Immature natural killer cell (primary cell): ENCODE data around the gene IL18. TPM values are rescaled to one million over a fixed set of nuclear protein-coding genes. Genes with fewer than 3 reads are reported as not detected.
"Not testable (repeated sequence)": the region's sequence is repeated elsewhere in the genome, so short reads cannot be mapped to it uniquely, and the experiment has no call there.

Experiments
- DNase-seq, 3 donors: peaks; one replicate each; pipeline ENCODE4 v3.0.0; 2022; ENCODE audit warnings: mixed read lengths in 1 of 3
- H3K27ac Mint-ChIP-seq, 6 donors: one replicate each; pipeline ENCODE4 v1.8.0; 2020; ENCODE audit warnings: mixed read lengths in 6 of 6, mild to moderate bottlenecking in 5 of 6, inconsistent platforms in 4 of 6, moderate library complexity in 3 of 6
- H3K27me3 Mint-ChIP-seq, 3 donors: one replicate each; pipeline ENCODE4 v1.8.0; 2020 to 2021; ENCODE audit warnings: low read depth in 3 of 3, mild to moderate bottlenecking in 3 of 3, mixed read lengths in 3 of 3, moderate library complexity in 3 of 3, inconsistent platforms in 1 of 3
- H3K36me3 Mint-ChIP-seq, 3 donors: one replicate each; pipeline ENCODE4 v1.8.0; 2020; ENCODE audit warnings: mixed read lengths in 3 of 3, inconsistent platforms in 2 of 3, mild to moderate bottlenecking in 2 of 3
- H3K4me1 Mint-ChIP-seq, 2 donors: one replicate each; pipeline ENCODE4 v1.8.0; 2020; ENCODE audit warnings: inconsistent platforms in 2 of 2, mild to moderate bottlenecking in 2 of 2, mixed read lengths in 2 of 2, moderate library complexity in 1 of 2
- H3K4me3 Mint-ChIP-seq, 5 donors: one replicate each; pipeline ENCODE4 v1.8.0; 2020; ENCODE audit warnings: mild to moderate bottlenecking in 5 of 5, mixed read lengths in 5 of 5, inconsistent platforms in 3 of 5, moderate library complexity in 3 of 5
- H3K9me3 Mint-ChIP-seq, 6 donors: one replicate each; pipeline ENCODE4 v1.8.0; 2020; ENCODE audit warnings: mild to moderate bottlenecking in 6 of 6, mixed read lengths in 6 of 6, inconsistent platforms in 4 of 6, moderate library complexity in 3 of 6
- polyA plus RNA-seq, 3 donors: library from polyadenylated mRNA; unstranded; fragments of 300-500 nt; fragmentation: Illumina TruSeq; gene quantifications; one replicate each; pipeline ENCODE4 v1.2.3, GENCODE V29; 2021

IL18 gene
- polyA plus RNA-seq, 3 donors from 2014 or later, result 6.8 to 20.4 (median 11.2) TPM

GRCh38 chr11:112162761-112163546, 940 bp downstream of the IL18 start:
- H3K4me1 Mint-ChIP-seq, result peaks cover 28 to 65% of the 10 kb centered on the region in 2 donors
- H3K27ac Mint-ChIP-seq, result peak overlapping the region in 3 of 6 donors; percentile 19 to 72 (median 33)
- DNase-seq, result no peak
- H3K27me3 Mint-ChIP-seq, result peaks cover 0 to 7% (median 4%) of the 10 kb centered on the region in 3 donors
- peaks cover 0 to 15% (median 5%) of the 10 kb centered on the region in 3 donors for H3K36me3 Mint-ChIP-seq
- no peaks in the 10 kb centered on the region for H3K9me3 Mint-ChIP-seq
- H3K4me3 Mint-ChIP-seq, result peak overlapping the region; percentile 36 to 91 (median 69)

GRCh38 chr11:112162200-112162599, 1.7 kb downstream of the IL18 start:
- Mint-ChIP-seq H3K4me1 (peaks cover 28 to 65% of the 10 kb centered on the region in 2 donors), H3K27ac (peak overlapping the region in 1 of 6 donors; percentile 39), H3K4me3 (peak overlapping the region in 3 of 5 donors; percentile 31 to 89 (median 49)), H3K36me3 (peaks cover 0 to 18% (median 8%) of the 10 kb centered on the region in 3 donors)
- H3K9me3 Mint-ChIP-seq, DNase-seq, H3K27me3 Mint-ChIP-seq: not testable (repeated sequence)

- DNase-seq, result no peak
- Mint-ChIP-seq H3K27me3 (peaks cover 0 to 7% (median 4%) of the 10 kb centered on the region in 3 donors), H3K4me3 (no peak overlapping the region), H3K4me1 (peaks cover 28 to 65% of the 10 kb centered on the region in 2 donors), H3K27ac (peak overlapping the region in 2 of 6 donors; percentile 6 to 8), H3K36me3 (peaks cover 0 to 18% (median 8%) of the 10 kb centered on the region in 3 donors), H3K9me3 (no peaks in the 10 kb centered on the region)
Measured at GRCh38 chr11:112161012-112161411, 2.9 kb downstream of the IL18 start.

GRCh38 chr11:112160091-112160848, 3.6 kb downstream of the IL18 start:
- no peak overlapping the region for H3K4me3 Mint-ChIP-seq
- H3K27ac Mint-ChIP-seq, result peak overlapping the region in 1 of 6 donors; percentile 8
- no peaks in the 10 kb centered on the region for H3K9me3 Mint-ChIP-seq
- no peak for DNase-seq
- H3K36me3 Mint-ChIP-seq, result peaks cover 0 to 22% (median 8%) of the 10 kb centered on the region in 3 donors
- peaks cover 27 to 62% of the 10 kb centered on the region in 2 donors for H3K4me1 Mint-ChIP-seq
- peaks cover 0 to 7% (median 4%) of the 10 kb centered on the region in 3 donors for H3K27me3 Mint-ChIP-seq

- peaks cover 0 to 7% (median 4%) of the 10 kb centered on the region in 3 donors for H3K27me3 Mint-ChIP-seq
- peaks cover 22 to 53% of the 10 kb centered on the region in 2 donors for H3K4me1 Mint-ChIP-seq
- peaks cover 0 to 22% (median 8%) of the 10 kb centered on the region in 3 donors for H3K36me3 Mint-ChIP-seq
- H3K27ac Mint-ChIP-seq, result peak overlapping the region in 4 of 6 donors; percentile 6 to 47 (median 30)
- H3K4me3 Mint-ChIP-seq, result peak overlapping the region in 2 of 5 donors; percentile 8 to 16
- no peaks in the 10 kb centered on the region for H3K9me3 Mint-ChIP-seq
- no peak for DNase-seq
Measured at GRCh38 chr11:112159098-112160065, 4.5 kb downstream of the IL18 start.

GRCh38 chr11:112156956-112157766, 6.7 kb downstream of the IL18 start:
- peaks cover 10 to 31% of the 10 kb centered on the region in 2 donors for H3K4me1 Mint-ChIP-seq
- DNase-seq, result no peak
- H3K27ac Mint-ChIP-seq, result no peak overlapping the region
- peaks cover 0 to 4% (median 0%) of the 10 kb centered on the region in 3 donors for H3K27me3 Mint-ChIP-seq
- peaks cover 0 to 21% (median 12%) of the 10 kb centered on the region in 3 donors for H3K36me3 Mint-ChIP-seq
- no peak overlapping the region for H3K4me3 Mint-ChIP-seq
- no peaks in the 10 kb centered on the region for H3K9me3 Mint-ChIP-seq

GRCh38 chr11:112156153-112156955, 7.5 kb downstream of the IL18 start:
- no peak overlapping the region for H3K27ac Mint-ChIP-seq
- DNase-seq, result no peak
- H3K27me3 Mint-ChIP-seq, result peaks cover 0 to 4% (median 0%) of the 10 kb centered on the region in 3 donors
- peaks cover 7 to 26% of the 10 kb centered on the region in 2 donors for H3K4me1 Mint-ChIP-seq
- no peak overlapping the region for H3K4me3 Mint-ChIP-seq
- H3K9me3 Mint-ChIP-seq, result no peaks in the 10 kb centered on the region
- H3K36me3 Mint-ChIP-seq, result peaks cover 0 to 18% (median 12%) of the 10 kb centered on the region in 3 donors

- Mint-ChIP-seq H3K4me1 (no peaks in the 10 kb centered on the region), H3K4me3 (no peak overlapping the region), H3K27me3 (peaks cover 0 to 4% (median 3%) of the 10 kb centered on the region in 3 donors), H3K27ac (no peak overlapping the region), H3K9me3 (no peaks in the 10 kb centered on the region), H3K36me3 (peaks cover 0 to 12% (median 2%) of the 10 kb centered on the region in 3 donors)
- DNase-seq, result no peak
Measured at GRCh38 chr11:112150517-112150916, 13.4 kb downstream of the IL18 start.

- H3K4me1 Mint-ChIP-seq, result no peaks in the 10 kb centered on the region
- no peak for DNase-seq
- H3K4me3 Mint-ChIP-seq, result no peak overlapping the region
- H3K27ac Mint-ChIP-seq, result no peak overlapping the region
- H3K36me3 Mint-ChIP-seq, result peaks cover 13 to 25% (median 15%) of the 10 kb centered on the region in 3 donors
- peaks cover 0 to 8% (median 3%) of the 10 kb centered on the region in 6 donors for H3K9me3 Mint-ChIP-seq
- H3K27me3 Mint-ChIP-seq, result peaks cover 0 to 3% (median 0%) of the 10 kb centered on the region in 3 donors
Measured at GRCh38 chr11:112143597-112143996, 20.3 kb downstream of the IL18 start.

GRCh38 chr11:112134473-112134872, 29.4 kb downstream of the IL18 start:
- Mint-ChIP-seq H3K27me3 (peaks cover 0 to 2% (median 0%) of the 10 kb centered on the region in 3 donors), H3K9me3 (peaks cover 0 to 2% (median 0%) of the 10 kb centered on the region in 6 donors), H3K27ac (no peak overlapping the region), H3K4me3 (no peak overlapping the region), H3K36me3 (no peaks in the 10 kb centered on the region), H3K4me1 (peaks cover 17 to 23% of the 10 kb centered on the region in 2 donors)
- no peak for DNase-seq

GRCh38 chr11:112132737-112133136, 31.2 kb downstream of the IL18 start:
- H3K27me3 Mint-ChIP-seq, result peaks cover 0 to 2% (median 1%) of the 10 kb centered on the region in 3 donors
- peak overlapping the region in 3 of 5 donors; percentile 15 to 59 (median 33) for H3K4me3 Mint-ChIP-seq
- H3K4me1 Mint-ChIP-seq, result peaks cover 17 to 23% of the 10 kb centered on the region in 2 donors
- H3K9me3 Mint-ChIP-seq, result peaks cover 0 to 2% (median 0%) of the 10 kb centered on the region in 6 donors
- H3K27ac Mint-ChIP-seq, result peak overlapping the region in 3 of 6 donors; percentile 6 to 31 (median 22)
- H3K36me3 Mint-ChIP-seq, result peaks cover 0 to 5% (median 0%) of the 10 kb centered on the region in 3 donors
- peak; percentile 13 to 20 (median 17) for DNase-seq
